ENCODE measurements around the gene JAGN1.
A peak's percentile ranks its signal among the peaks of the same experiment; 100 is the strongest.
"Not testable (repeated sequence)": the region's sequence is repeated elsewhere in the genome, so short reads cannot be mapped to it uniquely, and the experiment has no call there.

JAGN1 gene

DNA sequence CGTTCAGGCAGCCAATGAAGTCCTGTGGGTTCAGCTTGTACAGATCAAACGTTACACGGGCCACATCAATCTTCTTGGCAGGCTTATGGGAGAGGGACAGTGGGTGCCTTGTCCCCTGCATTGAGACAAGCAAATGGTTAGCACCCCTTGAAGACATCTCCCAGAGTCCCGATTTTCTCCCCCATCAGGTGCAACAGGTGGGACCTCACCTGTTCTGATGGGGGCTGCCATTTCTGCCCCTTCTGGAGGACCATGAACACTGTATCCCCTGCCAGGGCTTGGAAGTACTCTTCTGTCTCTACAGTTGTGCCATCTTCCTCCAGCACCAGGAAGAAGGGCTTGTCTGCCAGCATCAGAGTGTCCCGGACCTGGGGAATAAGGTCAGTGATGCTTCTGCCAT lies 20.5 kb upstream of the JAGN1 start:
- DNase-seq: no peak

DNA sequence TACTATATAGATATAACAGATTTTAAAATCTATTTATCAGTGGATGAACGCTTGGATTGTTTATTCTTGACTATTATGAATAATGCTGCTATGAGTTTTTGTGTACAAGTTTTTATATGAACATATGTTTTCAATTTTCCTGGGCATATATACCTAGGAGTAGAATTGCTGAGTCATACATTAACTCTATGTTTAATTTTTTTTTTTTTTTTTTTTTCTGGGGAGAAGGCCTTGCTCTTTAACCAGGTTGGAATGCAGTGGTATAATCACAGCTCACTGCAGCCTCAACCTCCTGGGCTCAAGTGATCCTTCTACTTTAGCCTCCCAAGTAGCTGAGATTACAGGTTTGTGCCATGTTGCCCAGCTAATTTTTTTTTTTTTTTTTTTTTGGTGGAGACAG lies 19.4 kb upstream of the JAGN1 start:
- DNase-seq: no peak

- not testable (repeated sequence) for DNase-seq
Observed at GRCh38 chr3:9872067-9872466, 18.3 kb upstream of the JAGN1 start.

GRCh38 chr3:9875448-9875847 lies 15.0 kb upstream of the JAGN1 start:
- DNase-seq: peak; percentile 35

DNA sequence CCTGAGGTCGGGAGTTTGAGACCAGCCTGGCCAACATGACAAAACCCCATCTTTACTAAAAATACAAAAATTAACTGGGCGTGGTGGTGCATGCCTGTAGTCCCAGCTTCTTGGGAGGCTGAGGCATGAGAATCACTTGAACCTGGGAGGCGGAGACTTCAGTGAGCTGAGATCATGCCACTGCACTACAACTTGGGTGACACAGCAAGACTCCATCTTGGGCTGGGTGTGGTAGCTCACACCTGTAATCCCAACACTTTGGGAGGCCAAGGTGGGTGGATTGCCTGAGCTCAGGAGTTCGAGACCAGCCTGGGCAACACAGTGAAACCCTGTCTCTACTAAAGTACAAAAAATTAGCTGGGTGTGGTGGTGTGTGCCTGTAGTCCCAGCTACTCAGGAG lies 14.2 kb upstream of the JAGN1 start:
- DNase-seq: not testable (repeated sequence)

- no peak for DNase-seq
Observed at GRCh38 chr3:9876991-9877390, 13.4 kb upstream of the JAGN1 start.

DNA sequence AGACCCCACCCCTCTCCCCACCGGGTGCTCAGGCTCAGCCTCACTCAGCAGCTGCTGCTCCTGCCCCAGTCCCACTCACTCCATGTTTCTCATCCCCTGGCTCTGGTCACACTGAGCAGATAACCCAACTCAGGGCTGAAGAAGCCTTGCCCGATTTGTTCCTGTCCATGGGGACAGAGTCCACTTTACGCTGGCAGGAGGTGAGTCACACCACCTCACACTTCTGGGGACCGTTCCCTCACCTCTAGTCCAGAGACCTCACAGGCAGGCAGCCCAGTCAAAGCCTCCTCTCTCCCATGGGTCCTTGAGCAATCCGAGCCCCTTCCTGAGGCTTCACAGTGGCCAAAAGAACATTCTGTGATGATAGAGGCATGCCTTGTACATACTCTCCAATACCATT lies 11.7 kb upstream of the JAGN1 start:
- no peak for DNase-seq

- no peak for DNase-seq
Observed at GRCh38 chr3:9879830-9880549, 10.4 kb upstream of the JAGN1 start, which contains the start of gene CIDEC. Gene CIDEC (minus strand): TSS chr3:9880253. CDS start chr3:9878486, 1,767 bp downstream.

GRCh38 chr3:9881441-9881840 lies 9.0 kb upstream of the JAGN1 start:
- DNase-seq: no peak

GRCh38 chr3:9883706-9884554 lies 6.5 kb upstream of the JAGN1 start:
- no peak for DNase-seq

- DNase-seq: no peak
Observed at GRCh38 chr3:9884555-9885165, 5.8 kb upstream of the JAGN1 start.

DNA sequence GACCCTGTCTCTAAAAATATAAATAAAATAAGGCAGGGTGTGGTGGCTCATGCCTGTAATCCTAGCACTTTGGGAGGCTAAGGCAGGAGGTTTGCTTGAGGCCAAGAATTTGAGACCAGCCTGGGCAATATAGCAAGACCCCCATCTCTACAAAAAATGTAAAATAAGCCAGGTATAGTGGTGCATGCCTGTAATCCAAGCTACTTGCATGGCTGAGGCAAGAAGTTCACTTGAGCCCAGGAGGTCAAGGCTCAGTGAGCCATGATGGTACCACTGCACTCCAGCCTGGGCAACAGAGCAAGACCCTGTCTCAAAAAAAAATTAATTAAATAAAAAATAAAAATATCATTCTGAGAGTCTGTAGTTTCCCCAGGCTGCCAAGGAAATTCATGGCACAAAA lies 4.1 kb upstream of the JAGN1 start:
- DNase-seq: no peak

DNA sequence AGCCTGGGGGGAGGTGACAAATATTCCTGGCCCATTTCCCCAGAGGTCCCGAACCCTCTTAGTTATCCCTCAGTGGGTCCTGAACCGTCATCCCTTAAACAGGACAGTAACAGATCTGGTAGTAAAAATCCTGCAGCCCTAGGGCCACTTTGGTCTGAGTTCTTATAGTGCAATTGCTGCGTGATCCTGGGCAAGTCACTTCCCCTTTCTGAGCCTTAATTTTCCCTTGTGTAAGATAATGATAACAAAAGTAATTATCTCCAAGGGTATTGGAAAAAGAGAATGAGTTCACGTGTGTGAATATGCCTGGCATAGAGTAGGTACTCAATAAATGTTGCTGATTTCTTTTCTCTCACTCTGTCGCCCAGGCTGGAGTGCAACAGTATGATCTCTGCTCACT lies 2.9 kb upstream of the JAGN1 start:
- DNase-seq: no peak

GRCh38 chr3:9888540-9888939 lies 1.9 kb upstream of the JAGN1 start:
- DNase-seq: no peak

DNA sequence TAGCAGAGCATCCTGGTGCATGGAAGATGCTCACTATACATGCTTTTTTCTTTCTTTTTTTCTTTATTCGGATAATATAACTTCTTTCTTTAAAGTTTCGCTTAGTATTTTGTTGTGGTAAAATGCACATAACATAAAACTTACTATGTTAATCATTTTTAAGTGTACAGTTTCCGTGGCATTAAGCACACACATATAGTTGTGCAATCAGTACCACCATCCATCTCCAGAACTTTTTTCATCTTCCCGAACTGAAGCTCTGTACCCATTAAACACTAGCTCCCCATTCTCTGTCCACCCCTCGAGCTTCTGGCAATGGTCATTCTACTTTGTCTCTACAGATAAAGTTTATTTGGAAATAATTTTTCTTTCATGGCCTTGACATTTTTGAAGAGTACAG lies 1.0 kb upstream of the JAGN1 start:
- DNase-seq: no peak

GRCh38 chr3:9891072-9891622 lies 737 bp downstream of the JAGN1 start:
- DNase-seq: no peak

DNA sequence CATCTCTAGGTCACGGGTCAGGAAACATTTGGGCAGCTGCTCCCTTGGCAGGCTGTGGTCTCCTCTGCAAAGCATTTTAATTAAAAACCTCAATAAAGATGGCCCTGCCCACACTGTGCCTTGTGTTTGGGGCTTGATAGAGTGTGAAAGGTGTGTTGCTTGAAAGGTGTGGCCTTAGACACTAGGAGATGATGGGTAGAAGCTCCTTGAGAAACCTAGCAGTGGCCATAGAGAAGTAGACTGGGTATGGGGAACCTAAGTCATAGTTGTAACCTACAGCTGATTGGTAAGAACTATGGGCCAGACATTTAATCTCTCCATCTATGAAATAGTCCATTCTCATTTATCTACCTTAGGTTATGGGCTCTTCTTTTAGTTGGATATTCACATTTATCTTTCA lies 3.3 kb downstream of the JAGN1 start:
- no peak for DNase-seq

DNA sequence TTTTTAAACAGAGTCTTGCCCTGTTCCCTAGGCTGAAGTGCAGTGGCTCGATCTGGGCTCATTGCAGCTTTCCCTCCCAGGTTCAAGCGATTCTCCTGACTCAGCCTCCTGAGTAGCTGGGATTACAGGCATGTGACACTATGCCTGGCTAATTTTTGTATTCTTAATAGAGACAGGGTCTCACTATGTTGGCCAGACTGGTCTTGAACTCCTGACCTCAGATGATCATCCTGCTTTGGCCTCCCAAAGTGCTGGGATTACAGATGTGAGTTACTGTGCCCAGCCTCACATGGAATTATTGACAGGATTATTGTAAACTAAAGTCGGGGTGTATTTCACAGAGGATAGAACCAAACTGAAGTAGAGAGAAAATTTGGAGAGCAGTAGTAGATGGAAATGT lies 5.3 kb downstream of the JAGN1 start:
- not testable (repeated sequence) for DNase-seq

GRCh38 chr3:9896755-9897407 lies 6.5 kb downstream of the JAGN1 start:
- DNase-seq: not testable (repeated sequence)

- no peak for DNase-seq
Observed at GRCh38 chr3:9897408-9898372, 7.3 kb downstream of the JAGN1 start.

GRCh38 chr3:9898467-9899241 lies 8.2 kb downstream of the JAGN1 start:
- no peak for DNase-seq

All from NCI-H2227 treated with DMSO at 0.1 percent for 48 hours (cell line).